GM21825 (cell line): ENCODE results near the gene CD99.
"Not testable (repeated sequence)": the region's sequence is repeated elsewhere in the genome, so short reads cannot be mapped to it uniquely, and the experiment has no call there.

ENCODE experiments used
- ATAC-seq: cut with Tn5 transposase; IDR thresholded peaks from one replicate; pipeline ENCODE4 v1.9.1; 2021; ENCODE audit warnings: mild to moderate bottlenecking, moderate library complexity; ENCODE audit not compliant: unreplicated experiment

CD99 gene

DNA sequence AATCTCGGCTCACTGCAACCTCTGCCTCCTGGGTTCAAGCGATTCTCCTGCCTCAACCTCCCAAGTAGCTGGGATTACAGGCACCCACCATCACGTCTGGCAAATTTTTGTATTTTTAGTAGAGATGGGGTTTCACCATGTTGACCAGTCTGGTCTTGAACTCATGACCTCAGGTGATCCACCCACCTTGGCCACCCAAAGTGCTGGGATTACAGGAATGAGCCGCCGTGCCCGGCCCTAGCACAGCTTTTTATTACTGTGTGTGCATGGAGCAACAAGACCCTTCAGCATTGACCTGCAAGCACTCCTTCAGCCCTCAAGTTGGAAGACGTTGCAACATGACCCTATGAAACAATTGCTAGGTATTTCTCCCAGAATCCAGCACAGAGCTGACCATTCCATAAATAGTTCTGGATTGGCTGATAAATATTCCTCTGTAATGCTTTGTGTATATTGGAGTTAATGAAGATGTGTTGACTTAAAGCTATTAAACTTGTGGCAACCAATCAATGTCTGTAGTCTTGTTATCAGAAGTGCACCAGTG lies 15.4 kb upstream of the CD99 start:
- ATAC-seq, result not testable (repeated sequence)

DNA sequence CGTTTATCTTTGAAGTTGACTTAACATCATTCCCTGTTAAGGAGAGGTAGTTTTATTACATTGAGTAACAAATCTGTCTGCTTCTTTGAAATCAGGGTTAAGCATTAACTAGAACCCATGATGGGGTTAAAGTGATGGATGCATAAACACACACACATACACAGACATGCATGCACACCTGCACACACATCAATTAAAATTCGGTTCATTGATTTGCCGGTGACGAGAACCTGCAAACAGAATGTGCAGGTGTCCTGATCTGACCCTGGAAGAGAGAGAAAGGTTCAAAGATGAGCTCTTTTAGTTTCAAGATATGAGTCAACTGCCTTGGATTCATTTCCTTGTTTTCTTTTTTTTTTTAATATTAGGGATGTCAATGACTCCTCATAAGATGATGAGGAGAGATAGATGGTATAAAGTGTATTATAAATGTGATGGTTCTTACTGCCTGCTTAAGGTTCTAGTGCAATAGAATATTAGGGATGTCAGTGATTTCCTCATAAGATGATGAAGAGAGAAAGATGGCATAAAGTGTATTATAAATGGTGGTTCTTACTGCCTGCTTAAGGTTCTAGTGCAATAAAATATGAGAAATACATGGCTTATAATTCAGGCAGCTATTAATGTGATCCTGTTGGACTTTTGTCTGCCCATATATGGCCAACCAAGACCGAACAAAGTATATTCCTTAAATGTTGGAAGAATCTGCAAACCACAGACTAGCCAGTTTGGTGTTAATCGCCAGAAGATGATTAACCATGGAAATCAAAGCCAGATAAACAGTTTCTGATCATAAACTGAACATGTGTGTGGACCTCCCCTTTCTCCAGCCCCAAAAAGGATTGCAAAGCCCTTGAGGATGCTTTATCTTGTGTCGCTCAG lies 14.1 kb upstream of the CD99 start:
- ATAC-seq, result no peak

DNA sequence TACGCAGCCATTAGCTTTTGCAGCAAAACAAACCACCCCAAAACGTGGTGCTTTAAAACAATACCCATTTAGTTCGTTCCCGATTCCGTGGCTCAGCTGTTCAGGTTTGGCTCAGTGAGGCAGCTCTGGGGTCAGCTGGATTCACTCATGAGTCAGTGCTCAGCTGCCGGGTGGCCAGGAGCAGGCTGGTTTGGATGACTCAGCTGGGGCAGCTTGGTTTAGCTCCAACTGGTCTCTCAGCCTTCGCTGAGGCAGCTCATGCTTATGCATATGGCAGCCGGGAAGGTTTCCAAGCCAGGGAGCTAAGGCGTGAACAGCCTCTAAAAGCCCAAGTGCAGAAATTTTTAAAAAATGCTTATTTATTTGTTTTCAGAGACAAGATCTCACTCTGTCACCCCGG lies 13.3 kb upstream of the CD99 start:
- ATAC-seq, result no peak

DNA sequence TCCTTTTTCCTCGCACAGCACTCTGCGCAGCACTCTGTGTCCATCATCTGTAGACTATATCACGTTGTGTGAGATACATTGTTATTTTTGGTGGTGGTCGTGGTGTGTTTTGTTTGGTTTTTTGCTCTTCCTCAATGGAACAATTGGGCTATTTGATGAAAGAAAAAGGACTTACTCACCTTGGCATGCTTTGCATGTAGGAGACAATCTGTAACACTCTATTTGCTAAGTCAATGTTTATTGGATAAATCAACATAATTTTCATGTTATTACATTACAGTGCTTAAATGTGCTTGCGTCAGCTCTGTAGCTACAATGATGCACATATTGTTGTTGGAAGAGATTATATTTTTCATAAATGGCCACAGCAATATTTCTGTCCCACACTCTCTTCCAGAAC lies 12.5 kb upstream of the CD99 start:
- no peak for ATAC-seq

DNA sequence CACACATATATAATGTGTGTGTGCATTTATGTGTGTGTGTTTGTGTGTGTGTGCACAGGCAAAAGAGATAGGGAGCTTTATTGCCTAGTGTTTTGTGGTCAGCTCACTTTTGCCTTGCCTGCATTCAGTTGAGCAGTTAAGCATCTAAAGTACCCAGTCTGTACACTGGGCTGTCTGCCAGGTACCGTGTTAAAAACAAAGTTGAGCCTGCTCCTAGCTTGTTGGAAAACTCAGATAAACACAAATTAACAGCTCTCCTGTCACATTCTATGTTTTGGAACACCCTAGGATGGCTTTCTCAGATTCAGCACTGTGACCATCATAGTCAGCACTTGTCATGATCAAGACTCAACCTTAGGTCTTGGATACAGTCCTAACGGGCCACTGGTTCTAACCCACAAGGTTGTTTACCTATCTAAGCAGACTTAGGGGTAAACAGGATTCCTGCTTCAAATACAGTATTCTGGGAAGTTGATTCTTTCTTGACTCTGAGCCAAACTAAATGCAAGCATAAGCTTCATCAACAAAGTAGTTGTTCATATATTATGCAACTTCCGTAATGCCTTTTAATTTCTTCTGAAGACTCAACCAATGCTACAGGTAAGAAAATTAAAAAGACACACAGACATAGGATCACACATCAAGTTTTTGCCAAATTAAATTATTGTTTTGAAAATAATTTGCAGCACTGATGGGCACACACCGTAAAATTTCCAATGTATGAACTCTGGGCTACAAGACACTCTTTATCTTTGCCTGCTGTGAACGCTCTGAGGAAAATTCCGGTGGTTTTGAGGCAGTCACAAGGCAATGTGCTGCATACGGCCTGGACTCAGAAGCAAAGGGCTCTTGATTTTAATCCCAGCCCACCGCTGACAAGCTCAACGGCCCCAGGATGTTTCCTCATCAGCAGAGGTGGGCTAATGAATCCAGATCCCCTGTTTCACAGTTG lies 11.3 kb upstream of the CD99 start:
- ATAC-seq, result no peak

DNA sequence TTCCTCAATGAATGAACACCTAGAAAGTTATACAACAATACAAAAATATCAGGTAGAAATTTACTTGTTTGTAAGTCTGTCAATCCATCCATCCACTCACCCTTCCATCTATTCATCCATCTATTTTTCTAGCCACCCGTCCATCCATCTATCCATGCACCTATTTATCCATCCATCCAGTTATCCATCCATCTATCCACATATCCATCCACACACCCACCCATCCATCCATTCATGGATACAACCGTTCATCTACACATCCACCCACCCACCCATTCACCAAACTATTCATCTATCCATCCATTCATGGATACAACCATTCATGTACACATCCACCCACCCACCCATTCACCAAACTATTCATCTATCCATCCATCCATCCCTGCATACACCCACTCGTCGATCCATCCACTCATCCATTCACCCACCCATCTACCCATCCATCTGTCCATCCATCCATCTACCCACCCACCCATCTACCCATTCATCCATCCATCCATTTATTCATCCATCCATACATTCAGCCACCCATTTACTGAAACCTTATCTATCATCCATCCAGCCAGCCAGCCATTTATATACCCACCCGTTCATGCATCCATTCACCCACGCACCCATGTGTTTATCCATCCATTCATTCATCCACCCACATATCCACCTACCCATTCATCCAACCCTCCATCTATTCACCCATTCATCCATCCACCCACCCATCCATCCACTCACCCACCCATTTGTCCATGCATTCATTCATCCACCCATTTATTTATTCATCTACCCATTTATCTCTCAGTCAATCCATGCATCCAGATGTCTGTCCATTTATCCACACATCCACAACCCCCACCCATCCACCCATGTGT lies 10.4 kb upstream of the CD99 start:
- no peak for ATAC-seq

DNA sequence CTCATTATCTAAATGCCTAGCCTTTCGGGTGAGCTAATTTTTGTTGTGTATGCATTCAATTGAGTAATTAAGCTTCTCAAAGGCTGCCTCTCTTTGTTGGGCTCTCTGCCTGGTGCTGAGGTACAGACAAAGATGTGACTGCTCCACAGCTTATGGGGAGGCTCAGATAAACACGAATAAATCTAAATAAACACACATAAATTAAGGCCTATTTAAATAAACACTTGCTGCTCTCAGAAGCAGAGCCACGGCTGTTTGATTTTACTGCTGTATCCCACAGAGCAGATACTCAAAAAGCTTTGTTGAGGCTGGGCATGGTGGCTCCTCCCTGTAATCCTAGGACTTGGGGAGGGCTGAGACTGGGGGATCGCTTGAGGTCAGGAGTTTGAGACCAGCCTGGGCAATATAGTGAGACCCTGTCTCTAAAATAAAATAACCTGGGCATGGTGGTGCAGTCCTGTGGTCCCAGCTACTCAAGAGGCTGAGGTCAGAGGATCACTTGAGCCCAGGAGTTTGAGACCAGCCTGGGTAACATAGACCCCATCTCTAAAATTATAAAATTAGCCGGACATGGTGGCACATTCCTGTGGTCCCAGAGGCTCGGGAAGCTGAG lies 8.4 kb upstream of the CD99 start:
- no peak for ATAC-seq

DNA sequence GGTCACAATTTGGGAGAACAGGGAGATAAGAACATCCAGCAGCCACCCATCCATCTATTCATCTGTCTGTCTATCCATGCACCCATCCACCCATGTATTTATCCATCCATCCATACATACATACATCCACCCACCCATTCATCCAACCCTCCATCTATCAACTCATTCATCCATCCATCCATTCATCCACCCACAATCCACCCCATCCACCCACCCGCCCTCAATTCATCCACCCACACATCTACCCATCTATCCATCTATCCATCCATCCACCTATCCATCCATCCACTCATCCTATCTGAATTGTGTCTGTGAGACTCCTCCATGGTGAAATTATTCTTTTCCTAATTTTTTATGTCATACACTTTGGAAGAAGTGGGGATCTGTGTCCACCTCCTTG lies 6.8 kb upstream of the CD99 start:
- no peak for ATAC-seq

DNA sequence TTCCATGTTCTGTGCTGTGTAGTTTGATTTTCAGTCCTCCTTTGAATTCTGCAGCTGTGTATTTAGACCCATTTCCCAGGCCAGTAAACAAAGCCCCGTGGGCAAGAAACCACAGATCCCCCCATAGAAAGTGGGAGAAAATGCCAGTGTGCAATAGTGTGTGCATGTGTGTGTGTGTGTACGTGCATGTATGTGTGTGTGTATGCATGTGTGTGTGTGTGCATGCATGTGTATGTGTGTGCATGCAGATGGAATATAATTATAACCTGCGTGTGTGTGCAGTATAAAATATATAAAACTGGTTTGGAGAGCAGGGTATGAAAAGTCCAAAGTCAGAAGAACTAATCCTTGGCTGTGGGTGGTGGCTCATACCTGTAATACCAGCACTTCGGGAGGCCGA lies 5.2 kb upstream of the CD99 start:
- ATAC-seq, result no peak

DNA sequence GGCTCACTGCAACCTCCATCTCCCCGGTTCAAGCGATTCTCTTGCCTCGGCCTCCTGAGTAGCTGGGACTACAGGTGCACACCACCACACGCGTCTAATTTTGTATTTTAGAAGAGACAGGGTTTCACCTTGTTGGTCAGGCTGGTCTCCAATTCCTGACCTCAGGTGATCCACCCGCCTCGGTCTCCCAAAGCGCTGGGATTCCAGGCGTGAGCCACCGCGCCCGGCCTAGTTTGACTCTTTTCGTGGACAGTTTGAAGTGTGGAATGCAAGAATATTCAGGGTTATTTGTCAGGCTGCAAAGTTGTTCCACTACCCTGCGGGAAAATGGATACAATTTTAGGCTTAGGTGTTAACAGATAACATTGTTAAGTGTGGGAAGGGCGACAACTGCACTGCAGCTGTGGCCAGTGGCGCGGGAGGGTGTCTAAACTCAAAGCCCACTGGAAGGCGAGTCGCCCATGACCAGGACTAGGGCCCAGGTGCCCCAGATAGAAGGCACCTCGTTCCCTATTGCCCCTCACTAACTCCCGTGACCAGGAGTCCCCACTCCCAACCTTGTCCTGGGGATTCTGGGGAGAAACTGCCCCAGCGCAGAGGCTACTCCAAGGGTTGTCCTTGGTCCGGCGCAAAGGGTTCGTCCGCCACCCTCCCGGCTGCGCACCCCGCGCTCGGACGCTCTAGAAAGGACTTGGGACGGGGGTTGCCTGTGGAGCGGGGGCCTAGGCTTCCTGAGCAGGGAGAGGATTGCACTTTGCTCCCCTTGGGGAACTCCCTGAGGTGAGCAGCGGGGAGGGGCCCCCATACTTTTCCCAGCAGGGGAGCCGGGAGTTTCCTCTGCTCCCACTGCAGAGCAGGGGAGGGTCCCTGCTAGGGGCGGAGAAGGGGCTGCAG lies 1.1 kb upstream of the CD99 start:
- no peak for ATAC-seq

DNA sequence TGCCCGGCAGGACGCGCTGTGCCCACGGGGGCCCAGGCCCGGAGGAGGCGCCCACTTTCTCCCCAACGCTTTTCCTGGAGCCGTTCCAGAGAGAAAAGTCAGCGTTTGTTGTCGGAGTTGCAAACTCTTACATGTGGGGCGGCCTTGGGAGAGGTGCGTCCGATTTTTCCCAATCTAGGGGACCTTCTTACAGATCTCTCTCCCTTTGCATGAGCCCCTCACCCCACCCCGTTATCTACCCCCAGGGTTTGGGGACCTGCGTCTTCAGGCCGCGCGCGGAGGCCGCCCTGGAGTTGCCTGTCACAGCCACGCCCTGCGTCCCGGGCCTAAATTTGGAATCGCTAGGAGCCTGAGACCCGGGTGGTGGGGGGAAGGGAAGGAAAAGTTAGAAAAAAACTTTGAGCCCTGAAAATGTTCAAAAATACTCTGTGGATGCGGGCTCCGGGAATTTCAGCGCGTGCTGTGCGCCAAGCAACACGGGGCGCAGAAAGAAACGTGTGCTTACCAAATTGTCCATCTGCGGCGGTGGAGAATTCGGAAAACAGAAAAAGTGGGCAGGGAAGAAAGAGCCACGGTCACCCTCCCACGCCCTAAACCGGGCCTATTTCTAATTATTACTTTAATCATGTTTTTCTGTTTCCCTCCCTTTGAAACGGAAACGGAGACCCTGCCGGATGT lies 587 bp downstream of the CD99 start:
- ATAC-seq, result no peak

DNA sequence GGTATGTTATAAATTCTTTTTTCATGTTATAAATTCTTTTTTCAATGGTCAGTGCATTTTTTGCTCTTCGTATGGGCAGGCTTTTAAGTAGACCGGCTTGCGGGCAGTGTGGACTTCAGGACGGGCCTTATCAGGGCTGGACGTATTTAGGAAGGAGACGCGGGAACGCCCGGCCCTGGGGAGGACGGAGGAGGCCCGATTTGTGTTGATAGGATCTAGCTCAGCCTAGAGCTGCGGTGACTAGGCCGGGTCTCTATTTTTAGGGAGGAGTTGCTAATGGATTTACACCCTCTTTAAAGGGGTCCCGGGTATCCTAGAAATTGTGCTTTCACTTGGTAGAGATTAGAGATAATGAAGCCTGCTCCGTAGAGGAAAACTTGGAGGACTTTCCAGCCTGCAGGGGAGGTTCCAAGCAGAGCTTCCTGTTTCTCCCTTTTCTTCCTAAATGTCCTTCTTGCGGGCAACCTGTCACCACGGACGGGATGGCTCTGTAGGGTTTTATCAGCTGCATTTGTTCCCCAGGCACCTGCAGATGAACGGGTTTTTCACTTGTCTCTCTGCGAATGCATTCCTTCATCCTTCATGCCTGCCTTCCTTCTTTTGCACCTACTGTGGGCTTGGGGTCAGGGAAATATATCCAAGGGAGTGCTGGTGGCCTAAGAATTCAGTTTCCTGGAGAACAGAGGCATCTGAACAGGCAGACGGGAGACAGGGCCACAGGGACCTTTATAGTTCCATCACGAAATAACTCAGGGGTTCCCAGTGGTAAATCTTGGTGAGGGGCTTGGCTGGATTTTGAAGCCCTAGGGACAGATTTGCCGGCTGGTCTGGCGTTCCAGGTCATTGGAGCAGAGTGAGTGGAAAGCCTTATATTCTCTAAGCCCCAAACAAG lies 1.4 kb downstream of the CD99 start:
- no peak for ATAC-seq

DNA sequence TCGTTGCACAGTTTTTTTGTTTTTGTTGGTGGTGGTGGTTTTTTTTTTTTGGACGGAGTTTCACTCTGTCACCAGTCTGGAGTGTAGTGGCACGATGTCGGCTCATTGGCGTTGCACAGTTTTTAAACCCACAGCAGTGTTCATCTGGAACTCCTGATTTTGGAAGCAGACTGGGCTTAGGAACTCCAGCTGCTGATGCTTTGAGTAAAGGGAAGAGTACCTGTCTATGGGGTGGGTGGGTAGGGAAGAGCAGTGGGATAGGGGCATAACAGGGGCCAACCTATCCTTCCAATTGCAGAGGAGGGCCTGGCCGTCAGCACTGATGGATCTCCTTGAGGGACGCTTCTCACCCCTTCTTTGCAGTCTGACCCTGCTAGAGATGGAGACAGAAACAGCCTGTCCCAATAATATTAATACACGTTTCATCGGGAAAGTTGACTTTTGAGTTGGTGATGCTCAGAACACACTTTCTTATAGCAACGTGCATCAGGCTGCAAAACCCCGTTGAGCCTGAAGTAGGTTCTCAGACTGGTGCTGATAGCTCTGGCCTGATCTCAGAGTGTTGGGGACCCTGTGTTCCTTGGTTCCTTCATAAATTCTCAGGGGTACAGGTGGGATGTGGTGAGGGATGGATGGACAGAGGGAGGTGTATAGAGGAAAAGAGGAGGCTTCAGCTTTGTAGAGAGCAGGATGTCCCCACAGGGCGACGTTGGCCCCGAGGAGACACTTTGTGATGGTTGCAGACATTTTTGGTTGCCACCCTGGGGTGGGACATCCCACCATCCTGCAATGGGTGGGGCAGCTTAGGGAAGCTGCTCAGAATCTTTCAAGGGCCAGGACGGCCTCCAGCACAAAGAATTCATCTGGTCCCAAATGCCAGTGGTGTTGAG lies 2.3 kb downstream of the CD99 start:
- ATAC-seq, result no peak

DNA sequence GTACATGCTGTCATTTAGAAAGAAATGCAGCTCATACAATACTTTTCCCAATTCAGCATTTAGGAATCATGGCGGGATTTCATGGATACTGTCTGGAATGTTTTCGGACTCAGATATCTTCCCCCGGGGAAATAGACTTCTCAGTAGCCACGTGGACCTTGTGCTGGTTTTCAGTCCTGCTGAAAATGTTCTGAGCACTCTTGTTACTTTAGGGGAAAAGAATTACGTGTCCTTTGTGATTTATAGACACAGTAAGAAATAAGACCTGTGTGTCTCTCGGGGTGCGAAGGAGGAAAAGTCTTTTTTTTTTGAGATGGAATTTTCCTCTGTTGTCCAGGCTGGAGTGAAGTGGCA lies 3.8 kb downstream of the CD99 start:
- ATAC-seq, result no peak

DNA sequence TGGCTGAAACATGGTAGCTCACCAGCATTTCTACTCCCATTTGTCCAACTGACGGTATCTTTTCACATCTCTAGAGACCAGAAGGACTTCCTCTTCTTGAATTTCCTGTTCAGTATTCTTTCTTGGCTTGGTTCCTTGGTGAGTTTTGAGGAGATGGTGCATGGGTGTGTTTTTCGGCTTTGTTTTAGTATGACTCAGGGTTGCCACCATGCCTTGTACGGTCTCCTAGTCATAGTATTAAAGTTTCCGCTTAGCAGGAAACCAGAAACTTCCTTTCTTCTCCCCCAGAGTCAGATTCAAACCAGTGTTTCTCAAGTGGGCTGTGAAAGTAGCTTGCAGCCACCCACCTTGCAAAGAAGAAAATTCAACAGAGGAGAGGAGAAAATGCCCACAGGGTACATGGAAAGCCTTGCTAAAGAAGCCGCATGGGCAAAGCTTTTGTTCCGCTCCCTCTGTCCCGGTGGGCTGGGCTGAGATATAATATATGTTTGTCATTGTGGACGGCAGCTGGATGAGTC lies 5.7 kb downstream of the CD99 start:
- peak; percentile 83 for ATAC-seq

DNA sequence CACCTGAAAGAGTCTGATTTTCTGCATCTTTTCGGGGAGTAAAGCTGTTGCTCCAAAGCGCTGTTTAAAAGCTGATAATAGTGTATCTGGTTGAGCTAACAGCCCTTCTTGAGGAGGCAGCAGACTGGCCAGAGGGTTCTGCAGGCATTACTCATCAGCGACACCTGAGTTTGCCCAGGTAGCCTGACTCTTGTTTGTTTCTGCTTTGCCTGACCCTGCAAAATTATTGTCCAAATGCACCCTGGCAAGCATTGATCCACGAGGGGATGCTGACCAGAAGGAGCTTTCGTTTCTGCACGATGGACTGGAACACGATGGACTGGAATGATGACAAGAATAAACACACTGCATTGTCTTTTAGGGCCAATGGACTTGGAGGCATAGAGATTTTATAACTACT lies 6.2 kb downstream of the CD99 start:
- ATAC-seq, result no peak
